HCT116 (cell line): ENCODE results near the gene TMEM165. TPM values are rescaled to one million over a fixed set of nuclear protein-coding genes. Genes with fewer than 3 reads are reported as not detected.

Experiments used
- ATAC-seq: fragments of 200-7000 bp; cut with Tn5 transposase; 2 replicates; pipeline ENCODE4 v1.9.1; 2020; ENCODE audit warnings: mild to moderate bottlenecking, moderate library complexity
- BruUV-seq: library from RNA; stranded (reverse); fragments of 400-500 nt; replicated peaks from 2 replicates; lab custom pipeline; 2021; lab: Mats Ljungman, UMichigan
- CTCF ChIA-PET: fragments of 300-600 bp; sonication (Branson Sonifier 250); formaldehyde crosslinking; loops from one replicate; lab custom pipeline; 2021; ENCODE audit warnings: antibody characterized with exemption; lab: Charles Lee
- POLR2A ChIA-PET: fragments of 300-600, 350-600 bp; sonication (Branson Sonifier 250); formaldehyde crosslinking; loops from one replicate; lab custom pipeline; 2021; ENCODE audit warnings: antibody characterized with exemption; lab: Charles Lee
- RAD21 ChIA-PET, 2 experiments: fragments of 300-600 bp; sonication (Branson Sonifier 250); formaldehyde crosslinking; loops; one replicate each; lab custom pipeline; 2023; ENCODE audit warnings: low total read pairs in 2 of 2; ENCODE audit not compliant: uncharacterized antibody in 2 of 2, unreplicated experiment in 2 of 2, low non-redundant PET in 1 of 2; lab: Charles Lee
- DNase-seq: peaks from one replicate; pipeline ENCODE4 v3.0.0-alpha.2; 2010; ENCODE audit warnings: low read depth, low spot score
- H2AFZ ChIP-seq: fragments of 200-600 bp; shearing (Covaris generic), sonication (generic); 2 replicates; pipeline ENCODE4 v1.6.1; 2017; ENCODE audit warnings: low read depth, mixed run types, mixed read lengths, antibody characterized with exemption, low read length; ENCODE audit not compliant: poor library complexity, severe bottlenecking
- H3K27ac ChIP-seq: 2 replicates; pipeline ENCODE4 v1.5.1; 2012; ENCODE audit warnings: low read depth, low read length
- H3K27me3 ChIP-seq: fragments of 200-600 bp; sonication (generic); 2 replicates; pipeline ENCODE4 v1.6.1; 2016; ENCODE audit warnings: mixed run types, low read length, mixed read lengths; ENCODE audit not compliant: insufficient read depth
- H3K36me3 ChIP-seq, 2 experiments: fragments of 200-500 bp in 1 of 2; fragments of 200-600 bp in 1 of 2; sonication (Bioruptor generic) in 1 of 2; sonication (generic) in 1 of 2; 2 replicates each; pipeline versions ENCODE4 v1.5.1 to v1.6.1; 2014 to 2016; ENCODE audit warnings: low read length in 2 of 2, inconsistent platforms in 1 of 2, mixed read lengths in 1 of 2, mixed run types in 1 of 2; ENCODE audit not compliant: insufficient read depth in 2 of 2, control insufficient read depth in 1 of 2
- H3K4me1 ChIP-seq, 2 experiments: fragments of 200-600 bp in 1 of 2; sonication (generic) in 1 of 2; 2 replicates each; pipeline versions ENCODE4 v1.5.1 to v1.6.1; 2012 to 2017; ENCODE audit warnings: low read length in 2 of 2, inconsistent platforms in 1 of 2, mild to moderate bottlenecking in 1 of 2, mixed read lengths in 1 of 2, mixed run types in 1 of 2, moderate library complexity in 1 of 2; ENCODE audit not compliant: insufficient read depth in 2 of 2, control insufficient read depth in 1 of 2
- H3K4me2 ChIP-seq: fragments of 200-600 bp; sonication (generic); 2 replicates; pipeline ENCODE4 v1.6.1; 2017; ENCODE audit warnings: mixed run types, low read length, mixed read lengths
- H3K4me3 ChIP-seq, 2 experiments: fragments of 200-600 bp in 1 of 2; sonication (generic) in 1 of 2; replicated peaks in 1 of 2; 2 replicates each; pipeline ENCODE4 v1.5.1; 2011 to 2016; ENCODE audit warnings: low read length in 2 of 2, control low read depth in 1 of 2, low read depth in 1 of 2, mild to moderate bottlenecking in 1 of 2, mixed read lengths in 1 of 2, mixed run types in 1 of 2
- H3K79me2 ChIP-seq: fragments of 200-600 bp; sonication (generic); 2 replicates; pipeline ENCODE4 v1.6.1; 2017; ENCODE audit warnings: mild to moderate bottlenecking, mixed run types, low read length, moderate library complexity, mixed read lengths; ENCODE audit not compliant: insufficient read depth
- H3K9ac ChIP-seq: fragments of 200-600 bp; sonication (generic); 2 replicates; pipeline ENCODE4 v1.6.1; 2016; ENCODE audit warnings: low read length, mixed read lengths
- H3K9me2 ChIP-seq: fragments of 200-600 bp; sonication (generic), shearing (Covaris generic); 2 replicates; pipeline ENCODE4 v1.6.1; 2017; ENCODE audit warnings: mixed run types, mild to moderate bottlenecking, moderate library complexity; ENCODE audit not compliant: insufficient read depth
- H3K9me3 ChIP-seq, 2 experiments: fragments of 200-500 bp in 1 of 2; fragments of 200-600 bp in 1 of 2; sonication (Bioruptor generic) in 1 of 2; sonication (generic) in 1 of 2; 2 replicates each; pipeline ENCODE4 v1.6.1; 2014 to 2017; ENCODE audit warnings: low read length in 2 of 2, mixed read lengths in 2 of 2, inconsistent platforms in 1 of 2, low read depth in 1 of 2, mild to moderate bottlenecking in 1 of 2, mixed run types in 1 of 2, moderate library complexity in 1 of 2; ENCODE audit not compliant: control insufficient read depth in 1 of 2, insufficient read depth in 1 of 2
- H4K20me1 ChIP-seq: fragments of 200-600 bp; sonication (generic), shearing (Covaris generic); 2 replicates; pipeline ENCODE4 v1.6.1; 2017; ENCODE audit warnings: mixed run types, mild to moderate bottlenecking, moderate library complexity; ENCODE audit not compliant: insufficient read depth
- FOSL1 ChIP-seq: IDR thresholded peaks from 2 replicates; pipeline ENCODE4 v1.6.1; 2012; ENCODE audit warnings: low read depth
- SP1 ChIP-seq: IDR thresholded peaks from 2 replicates; pipeline ENCODE4 v1.6.1; 2012; ENCODE audit warnings: low read depth
- TCF7L2 ChIP-seq: IDR thresholded peaks from 2 replicates; pipeline ENCODE4 v1.7.0; 2011; ENCODE audit warnings: borderline replicate concordance, inconsistent platforms; ENCODE audit not compliant: insufficient read depth, insufficient read length; ENCODE audit errors: extremely low read depth
- YY1 ChIP-seq: IDR thresholded peaks from 2 replicates; pipeline ENCODE4 v1.6.1; 2011; ENCODE audit warnings: low read length, low read depth, moderate library complexity, mild to moderate bottlenecking; ENCODE audit not compliant: insufficient replicate concordance; ENCODE audit errors: extremely low read depth
- intact Hi-C: fragments of 100-400 bp; cut with micrococcal nuclease; formaldehyde crosslinking; loops from 2 replicates; pipeline ENCODE4 v1.10.0; 2022
- total RNA-seq: library from RNA; stranded (reverse); gene quantifications from one replicate; pipeline ENCODE4 v1.2.1, GENCODE V29; 2021; ENCODE audit not compliant: unreplicated experiment
- TF ChIP-seq, protein P1 (sequence below), 3 experiments: fragments of 200-600 bp in 1 of 3; sonication (generic) in 1 of 3; IDR thresholded peaks in 2 of 3; conservative IDR thresholded peaks in 1 of 3; 2 replicates each; pipeline ENCODE4 v1.5.1; 2012 to 2017; ENCODE audit warnings: low read depth in 2 of 3, low read length in 2 of 3, antibody characterized with exemption in 1 of 3, borderline replicate concordance in 1 of 3, control low read depth in 1 of 3, mild to moderate bottlenecking in 1 of 3, mixed read lengths in 1 of 3, mixed run types in 1 of 3, moderate library complexity in 1 of 3; ENCODE audit not compliant: insufficient read depth in 1 of 3

The TMEM165 gene
- total RNA-seq, 1 experiment from 2014 or later, result 60.7 TPM

DNA sequence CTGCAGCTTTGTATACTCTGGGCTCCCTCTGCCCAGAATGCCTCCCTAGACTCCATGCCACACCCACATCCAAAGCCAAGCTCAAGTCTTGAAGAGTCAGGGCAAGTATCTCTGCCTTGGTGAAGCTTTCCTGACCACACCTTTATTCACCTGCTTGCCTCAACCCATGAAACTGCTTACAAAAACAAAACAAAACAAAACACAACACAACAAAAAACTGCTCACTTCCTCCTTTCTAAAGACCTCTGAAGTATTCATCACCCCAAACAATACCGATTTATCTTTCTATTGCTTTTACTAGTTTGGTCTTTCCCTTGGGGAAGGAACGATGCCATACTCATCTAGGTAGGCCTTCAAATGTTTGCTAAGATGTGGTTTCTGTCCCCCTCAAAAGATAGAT, 45.0 kb downstream of the TMEM165 start:
- Histone ChIP-seq H3K9me2 (no peaks in the 10 kb centered on the region), H3K9me3 (no peaks in the 10 kb centered on the region), H3K79me2 (no peaks in the 10 kb centered on the region), H3K9ac (no peak overlapping the region), H3K27me3 (no peaks in the 10 kb centered on the region), H3K4me2 (no peak overlapping the region), H3K27ac (no peak overlapping the region), H3K36me3 (peaks cover 19 to 36% of the 10 kb centered on the region in 2 experiments), H4K20me1 (no peaks in the 10 kb centered on the region), H3K4me3 (no peak overlapping the region), H2AFZ (no peak overlapping the region), H3K4me1 (peaks cover 4 to 13% of the 10 kb centered on the region in 2 experiments; a peak in 2 of 4 replicates)
- DNase-seq, result no peak
- ChIA-PET POLR2A (no interaction called here), RAD21 (no interaction called here), CTCF (no interaction called here)
- TF ChIP-seq YY1 (no peak), FOSL1 (no peak), SP1 (no peak), TCF7L2 (no peak)
- TF ChIP-seq, protein P1, sequence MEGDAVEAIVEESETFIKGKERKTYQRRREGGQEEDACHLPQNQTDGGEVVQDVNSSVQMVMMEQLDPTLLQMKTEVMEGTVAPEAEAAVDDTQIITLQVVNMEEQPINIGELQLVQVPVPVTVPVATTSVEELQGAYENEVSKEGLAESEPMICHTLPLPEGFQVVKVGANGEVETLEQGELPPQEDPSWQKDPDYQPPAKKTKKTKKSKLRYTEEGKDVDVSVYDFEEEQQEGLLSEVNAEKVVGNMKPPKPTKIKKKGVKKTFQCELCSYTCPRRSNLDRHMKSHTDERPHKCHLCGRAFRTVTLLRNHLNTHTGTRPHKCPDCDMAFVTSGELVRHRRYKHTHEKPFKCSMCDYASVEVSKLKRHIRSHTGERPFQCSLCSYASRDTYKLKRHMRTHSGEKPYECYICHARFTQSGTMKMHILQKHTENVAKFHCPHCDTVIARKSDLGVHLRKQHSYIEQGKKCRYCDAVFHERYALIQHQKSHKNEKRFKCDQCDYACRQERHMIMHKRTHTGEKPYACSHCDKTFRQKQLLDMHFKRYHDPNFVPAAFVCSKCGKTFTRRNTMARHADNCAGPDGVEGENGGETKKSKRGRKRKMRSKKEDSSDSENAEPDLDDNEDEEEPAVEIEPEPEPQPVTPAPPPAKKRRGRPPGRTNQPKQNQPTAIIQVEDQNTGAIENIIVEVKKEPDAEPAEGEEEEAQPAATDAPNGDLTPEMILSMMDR (IDR thresholded peaks at IDR 0.05 in 2 of 3, conservative IDR thresholded peaks at IDR 0.05 in 1 of 3; ENCODE audit: borderline replicate concordance in 1 of 3, insufficient read depth in 1 of 3, low read depth in 2 of 3, low read length in 2 of 3), result no peak
- intact Hi-C loops, result loop anchor here (10.0 kb wide), 1 partner anchor 424 kb away; no protein-coding TSS in a partner anchor
- BruUV-seq, result no TSS peak
- ATAC-seq, result no peak

DNA sequence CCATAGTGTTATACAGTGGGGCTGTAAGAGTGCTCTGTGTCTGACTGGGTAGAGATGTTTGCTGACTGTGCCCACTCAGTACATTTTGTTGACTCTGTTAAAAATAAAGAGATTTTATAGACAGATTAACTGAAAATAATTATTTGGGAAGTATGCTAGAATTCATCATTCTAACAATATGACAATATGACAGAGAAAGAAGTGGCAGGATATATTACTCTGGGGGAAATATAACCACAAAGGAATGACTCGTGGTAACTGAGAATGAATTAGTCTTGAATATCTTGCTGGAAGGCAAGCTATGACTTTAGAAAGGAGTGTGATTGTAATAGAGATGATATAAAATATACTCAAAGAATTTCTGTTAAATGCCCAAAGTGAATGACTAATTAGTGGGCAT, 46.8 kb downstream of the TMEM165 start:
- BruUV-seq, result no TSS peak
- TF ChIP-seq, protein P1 (IDR thresholded peaks at IDR 0.05 in 2 of 3, conservative IDR thresholded peaks at IDR 0.05 in 1 of 3; ENCODE audit: borderline replicate concordance in 1 of 3, insufficient read depth in 1 of 3, low read depth in 2 of 3, low read length in 2 of 3), result no peak
- ATAC-seq (no peak), DNase-seq (no peak)
- ChIA-PET CTCF (interaction anchor here (0.6 kb wide), 1 partner anchor 424 kb away, joined by 3 read pairs; no protein-coding TSS in a partner anchor), POLR2A (no interaction called here), RAD21 (no interaction called here)
- intact Hi-C loops, result loop anchor here (10.0 kb wide), 1 partner anchor 422 kb away; no protein-coding TSS in a partner anchor
- Histone ChIP-seq H3K36me3 (peaks cover 18 to 36% of the 10 kb centered on the region in 2 experiments), H2AFZ (no peak overlapping the region), H3K9me3 (no peaks in the 10 kb centered on the region), H3K4me2 (no peak overlapping the region), H4K20me1 (no peaks in the 10 kb centered on the region), H3K27ac (no peak overlapping the region), H3K4me3 (no peak overlapping the region), H3K9ac (no peak overlapping the region), H3K9me2 (no peaks in the 10 kb centered on the region), H3K27me3 (no peaks in the 10 kb centered on the region), H3K4me1 (peaks cover 1 to 10% of the 10 kb centered on the region in 2 experiments; a peak in 2 of 4 replicates), H3K79me2 (no peaks in the 10 kb centered on the region)
